ENCODE results near the gene CLNK. TPM values are rescaled to one million over a fixed set of nuclear protein-coding genes. Genes with fewer than 3 reads are reported as not detected.

The CLNK gene
- total RNA-seq, 4 donors from 2014 or later, result 0.17 to 1.3 (median 0.45) TPM; not detected in 1

DNA sequence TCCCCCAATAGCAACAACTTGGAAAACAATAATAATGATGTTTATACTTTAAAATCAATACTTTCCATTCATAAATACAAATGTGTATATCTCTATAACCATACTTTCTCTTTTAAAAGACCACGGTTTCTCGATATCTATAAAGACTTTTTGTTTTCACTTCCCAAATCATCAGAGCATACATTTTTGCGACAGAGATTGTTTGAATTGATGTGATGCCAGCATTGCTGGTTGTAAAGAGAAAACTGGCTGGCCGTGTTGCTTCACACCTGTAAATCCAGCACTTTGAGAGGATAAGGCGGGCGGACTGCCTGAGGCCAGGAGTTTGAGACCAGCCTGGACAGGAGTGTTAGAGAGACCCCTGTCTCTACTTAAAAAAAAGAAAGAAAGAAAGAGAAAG lies 149.7 kb downstream of the CLNK start:
- 53 to 67% methylated on average over 6 of the region's 6 CpGs for WGBS, 2 donors
- intact Hi-C loops (cut with DNase I; ENCODE audit: low total_unique reads), result no loop called here
- TF ChIP-seq, protein P1, sequence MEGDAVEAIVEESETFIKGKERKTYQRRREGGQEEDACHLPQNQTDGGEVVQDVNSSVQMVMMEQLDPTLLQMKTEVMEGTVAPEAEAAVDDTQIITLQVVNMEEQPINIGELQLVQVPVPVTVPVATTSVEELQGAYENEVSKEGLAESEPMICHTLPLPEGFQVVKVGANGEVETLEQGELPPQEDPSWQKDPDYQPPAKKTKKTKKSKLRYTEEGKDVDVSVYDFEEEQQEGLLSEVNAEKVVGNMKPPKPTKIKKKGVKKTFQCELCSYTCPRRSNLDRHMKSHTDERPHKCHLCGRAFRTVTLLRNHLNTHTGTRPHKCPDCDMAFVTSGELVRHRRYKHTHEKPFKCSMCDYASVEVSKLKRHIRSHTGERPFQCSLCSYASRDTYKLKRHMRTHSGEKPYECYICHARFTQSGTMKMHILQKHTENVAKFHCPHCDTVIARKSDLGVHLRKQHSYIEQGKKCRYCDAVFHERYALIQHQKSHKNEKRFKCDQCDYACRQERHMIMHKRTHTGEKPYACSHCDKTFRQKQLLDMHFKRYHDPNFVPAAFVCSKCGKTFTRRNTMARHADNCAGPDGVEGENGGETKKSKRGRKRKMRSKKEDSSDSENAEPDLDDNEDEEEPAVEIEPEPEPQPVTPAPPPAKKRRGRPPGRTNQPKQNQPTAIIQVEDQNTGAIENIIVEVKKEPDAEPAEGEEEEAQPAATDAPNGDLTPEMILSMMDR (IDR thresholded peaks at IDR 0.05), result no peak
- no peak for TF ChIP-seq POLR2A (IDR thresholded peaks at IDR 0.05)
- no peak overlapping the region for H3K4me3 ChIP-seq (ENCODE audit: low read depth, poor library complexity, severe bottlenecking)
- no peak for DNase-seq (ENCODE audit: low spot score in 2 of 2)

DNA sequence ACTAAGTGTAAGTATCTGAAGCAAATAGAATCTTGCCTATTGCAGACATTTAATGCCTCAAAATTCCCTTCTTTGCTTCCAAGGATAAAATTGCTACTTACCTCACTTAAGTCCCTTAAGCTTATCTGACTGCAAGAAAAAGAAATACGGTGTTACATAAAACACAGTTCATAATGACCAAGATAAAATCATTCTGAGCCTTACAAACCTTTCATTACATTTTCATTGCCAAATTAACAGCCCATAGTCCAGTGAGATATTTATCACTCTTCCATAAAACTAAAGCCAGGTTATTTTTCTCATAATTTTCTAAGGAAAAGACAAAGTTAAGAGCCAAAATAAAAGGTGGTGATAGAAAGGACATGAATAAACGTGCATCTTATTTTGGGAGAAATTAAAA lies 152.4 kb downstream of the CLNK start:
- TF ChIP-seq POLR2A (IDR thresholded peaks at IDR 0.05), result no peak
- TF ChIP-seq, protein P1 (IDR thresholded peaks at IDR 0.05), result no peak
- intact Hi-C loops (cut with DNase I; ENCODE audit: low total_unique reads), result no loop called here
- H3K4me3 ChIP-seq (ENCODE audit: low read depth, poor library complexity, severe bottlenecking), result no peak overlapping the region
- no peak for DNase-seq (ENCODE audit: low spot score in 2 of 2)
- WGBS, 2 donors, result 53 to 56% methylated on average over 2 of the region's 2 CpGs

DNA sequence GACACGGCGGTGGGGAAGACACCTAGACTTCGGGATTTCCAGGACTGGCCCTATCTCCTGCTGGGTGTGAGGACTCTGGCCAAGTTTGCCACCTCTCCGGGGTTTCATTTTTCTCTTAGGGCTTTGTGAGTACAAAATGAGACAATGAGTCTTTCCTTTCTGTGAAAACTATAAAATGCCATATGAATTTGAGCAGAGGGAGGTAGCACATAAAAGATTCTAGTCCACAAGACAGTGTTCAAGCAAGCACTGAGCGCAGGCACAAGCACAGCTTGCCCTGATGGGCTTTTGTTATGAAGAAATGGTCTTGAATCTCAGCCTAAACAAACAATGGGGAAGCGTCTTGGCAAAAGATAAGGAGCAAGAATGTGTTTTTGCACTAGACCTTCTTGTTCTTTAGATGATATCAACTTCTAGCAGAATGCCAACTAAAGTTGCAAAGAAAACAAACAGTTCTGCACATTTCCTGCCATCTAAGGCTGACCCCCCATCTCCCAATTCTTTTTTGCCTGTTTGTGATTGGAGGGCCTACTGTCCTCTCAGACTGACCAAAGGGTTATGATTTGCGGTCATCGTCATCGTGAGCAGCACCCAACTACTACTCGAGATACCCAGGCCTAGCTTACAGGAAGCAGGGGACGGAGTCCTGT lies 154.3 kb downstream of the CLNK start:
- H3K4me3 ChIP-seq (ENCODE audit: low read depth, poor library complexity, severe bottlenecking), result no peak overlapping the region
- WGBS, 2 donors, result 67 to 72% methylated on average over 11 of the region's 11 CpGs
- peak in 1 of 2 donors; percentile 19 for DNase-seq (ENCODE audit: low spot score in 2 of 2)
- TF ChIP-seq, protein P1 (IDR thresholded peaks at IDR 0.05), result no peak
- no peak for TF ChIP-seq POLR2A (IDR thresholded peaks at IDR 0.05)
- intact Hi-C loops (cut with DNase I; ENCODE audit: low total_unique reads), result no loop called here

DNA sequence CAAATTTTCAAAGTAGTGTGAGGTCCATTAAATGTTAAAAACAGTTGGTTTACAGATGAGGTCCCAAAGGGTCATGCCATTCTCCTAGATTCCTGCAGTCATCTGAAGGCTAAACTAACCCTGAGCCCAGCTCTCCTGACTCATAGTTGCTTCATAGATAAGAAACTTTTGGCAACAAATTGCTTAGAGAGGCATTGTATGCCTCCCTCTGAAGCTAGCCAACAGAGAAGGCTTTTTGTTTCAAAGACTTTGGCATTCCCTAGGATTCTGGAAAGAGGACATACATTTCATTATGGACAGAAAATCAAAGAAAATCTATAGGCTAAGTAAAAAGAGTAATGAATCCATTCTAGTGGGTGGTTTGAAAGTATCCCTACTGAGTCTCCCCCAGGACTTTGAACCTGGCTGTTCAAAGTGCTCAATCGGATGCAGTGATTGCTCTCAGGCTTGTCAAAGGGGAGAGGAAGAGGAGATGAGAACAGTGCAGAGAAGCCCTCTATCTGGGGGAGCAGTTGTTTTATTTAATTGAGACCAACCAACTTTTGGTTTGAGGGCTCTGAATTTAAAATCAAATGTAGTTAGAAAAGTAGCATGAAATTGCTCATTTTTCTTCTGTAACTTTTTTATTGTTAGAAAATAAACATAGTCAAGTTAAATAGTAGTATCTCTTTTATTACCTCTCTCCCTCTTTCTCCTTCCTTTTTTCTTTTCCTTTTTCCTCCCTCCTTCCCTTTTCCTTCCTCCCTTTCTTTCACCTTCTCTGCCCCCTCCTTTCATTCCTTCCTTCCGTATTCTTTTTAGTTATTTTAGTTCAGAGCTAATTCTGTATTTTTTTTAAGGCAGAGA lies 155.1 kb downstream of the CLNK start:
- no peak for TF ChIP-seq POLR2A (IDR thresholded peaks at IDR 0.05)
- TF ChIP-seq, protein P1 (IDR thresholded peaks at IDR 0.05), result no peak
- H3K4me3 ChIP-seq (ENCODE audit: low read depth, poor library complexity, severe bottlenecking), result no peak overlapping the region
- intact Hi-C loops (cut with DNase I; ENCODE audit: low total_unique reads), result no loop called here
- DNase-seq (ENCODE audit: low spot score in 2 of 2), result no peak
- 56 to 69% methylated on average over 2 of the region's 2 CpGs for WGBS, 2 donors

DNA sequence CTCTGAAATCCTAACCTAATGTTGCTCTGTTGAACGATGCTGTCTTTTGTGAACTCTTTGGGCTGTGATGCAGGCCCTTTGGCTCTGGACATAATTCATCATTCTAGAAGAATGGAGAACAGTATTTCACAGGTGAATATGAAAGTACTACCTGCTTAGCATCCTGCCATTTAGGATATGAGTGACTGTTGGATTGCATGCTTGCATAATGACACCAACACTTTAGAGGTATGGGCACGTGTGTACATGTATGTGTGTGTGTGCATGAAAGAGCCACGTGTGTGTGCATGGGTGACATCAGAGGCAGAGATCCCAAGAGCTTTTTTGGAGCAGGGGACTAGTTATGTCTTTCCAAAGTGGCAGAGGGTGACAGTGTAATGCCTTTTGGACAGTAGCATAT lies 157.1 kb downstream of the CLNK start:
- intact Hi-C loops (cut with DNase I; ENCODE audit: low total_unique reads), result no loop called here
- no peak for DNase-seq (ENCODE audit: low spot score in 2 of 2)
- H3K4me3 ChIP-seq (ENCODE audit: low read depth, poor library complexity, severe bottlenecking), result no peak overlapping the region
- 79 to 87% methylated on average over 3 of the region's 3 CpGs for WGBS, 2 donors
- TF ChIP-seq, protein P1 (IDR thresholded peaks at IDR 0.05), result no peak
- no peak for TF ChIP-seq POLR2A (IDR thresholded peaks at IDR 0.05)

All from lower leg skin (tissue), 4 donors.